Left ventricle myocardium inferior (tissue), 1 donor: Measurements from ENCODE around the gene TSSC4. TPM values are rescaled to one million over a fixed set of nuclear protein-coding genes. Genes with fewer than 3 reads are reported as not detected.

Experiments
- DNase-seq: peaks from one replicate; pipeline ENCODE4 v3.0.0-alpha.2; 2020
- H3K27ac ChIP-seq: fragments of 200-600 bp; replicated peaks from 2 replicates; pipeline ENCODE4 v1.8.0; 2021
- H3K27me3 ChIP-seq: fragments of 200-600 bp; 2 replicates; pipeline ENCODE4 v1.8.0; 2021; ENCODE audit warnings: low read depth
- H3K36me3 ChIP-seq: fragments of 200-600 bp; 2 replicates; pipeline ENCODE4 v1.8.0; 2021
- H3K4me1 ChIP-seq: fragments of 200-600 bp; 2 replicates; pipeline ENCODE4 v1.8.0; 2021
- H3K4me3 ChIP-seq: fragments of 200-600 bp; 2 replicates; pipeline ENCODE4 v1.8.0; 2021; ENCODE audit warnings: mild to moderate bottlenecking, moderate library complexity
- H3K9me3 ChIP-seq: fragments of 200-600 bp; replicated peaks from 2 replicates; pipeline ENCODE4 v1.8.0; 2021
- CTCF ChIP-seq: fragments of 200-600 bp; IDR thresholded peaks from 2 replicates; pipeline ENCODE4 v1.8.0; 2021; ENCODE audit warnings: antibody characterized with exemption, mild to moderate bottlenecking, borderline replicate concordance
- intact Hi-C: fragments of 100-400 bp; cut with micrococcal nuclease; formaldehyde crosslinking; loops from one replicate; pipeline ENCODE4 v1.11.0; 2022
- total RNA-seq: library from RNA; stranded (reverse); fragmentation: NEBNext Ultra II Directional; extraction: Animal tissue kit (Norgen Biotek cat#: 25700); gene quantifications from one replicate; pipeline ENCODE4 v1.2.1, GENCODE V29; 2021
- donor health status: DM: no; HTN: yes; CAD: no; lungs with severe emphysema.

The TSSC4 gene
- total RNA-seq, 1 donor from 2014 or later: 31.7 TPM

- no peak overlapping the region for H3K27ac ChIP-seq
Observed at GRCh38 chr11:2419638-2420501, 19.3 kb downstream of the TSSC4 start.

DNA sequence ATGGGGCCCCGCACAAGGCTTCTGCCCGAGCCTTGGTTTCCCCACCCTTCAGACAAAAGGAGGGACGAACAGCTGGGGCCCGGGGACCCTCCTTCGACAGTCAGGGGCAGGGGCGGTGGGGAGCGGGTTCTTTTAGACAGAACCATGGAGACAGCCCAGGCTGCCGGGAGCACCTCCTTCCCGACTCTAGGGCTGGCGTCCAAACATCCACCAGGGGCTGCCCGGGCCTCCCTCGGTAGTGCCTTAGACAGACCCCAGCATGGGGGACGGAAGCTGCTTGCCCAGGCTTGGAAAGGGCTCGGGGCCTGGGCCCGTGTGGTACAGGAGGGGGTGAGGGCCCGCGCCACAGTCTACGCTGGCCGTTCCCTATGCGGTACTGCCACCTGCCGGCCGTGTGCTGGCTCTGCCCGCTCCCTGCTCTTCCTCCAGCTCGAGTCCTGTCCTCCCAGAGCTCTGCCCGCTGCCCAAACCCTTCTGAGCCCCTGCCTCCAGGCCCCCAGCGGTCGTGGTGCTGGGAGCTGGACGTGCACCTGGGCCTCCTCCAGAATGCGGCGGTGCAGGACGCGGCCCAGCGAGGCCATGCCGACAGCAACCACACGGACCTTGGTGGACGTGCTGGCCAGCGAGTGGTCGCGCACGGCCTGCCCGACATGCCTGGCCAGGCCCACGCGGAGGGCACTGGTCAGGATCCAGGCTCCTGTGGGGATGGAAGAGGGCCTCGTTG is 20.1 kb downstream of the TSSC4 start:
- H3K4me1 ChIP-seq: peaks cover 13% of the 10 kb centered on the region
- peak; percentile 69 for DNase-seq
- H3K27me3 ChIP-seq: peaks cover 34% of the 10 kb centered on the region
- intact Hi-C loops: loop anchor here (5.0 to 10.0 kb wide), 2 partner anchors 113 to 464 kb away; partner anchors contain the start of gene CDKN1C
- H3K36me3 ChIP-seq: no peaks in the 10 kb centered on the region
- H3K27ac ChIP-seq: no peak overlapping the region
- TF ChIP-seq CTCF: peak; percentile 95
- peak overlapping the region; percentile 33 for H3K4me3 ChIP-seq
- H3K9me3 ChIP-seq: no peaks in the 10 kb centered on the region

More at GRCh38 chr11:2419638-2420501, 19.3 kb downstream of the TSSC4 start:
- Histone ChIP-seq H3K4me3 (no peak overlapping the region), H3K27me3 (peaks cover 32% of the 10 kb centered on the region), H3K36me3 (no peaks in the 10 kb centered on the region), H3K9me3 (no peaks in the 10 kb centered on the region), H3K4me1 (peaks cover 13% of the 10 kb centered on the region)
- peak; percentile 85 for TF ChIP-seq CTCF
- intact Hi-C loops: loop anchor here (5.0 to 10.0 kb wide), 3 partner anchors 113 to 465 kb away; partner anchors contain the start of gene CDKN1C
- DNase-seq: peak; percentile 77

- DNase-seq: no peak
- H3K36me3 ChIP-seq: no peaks in the 10 kb centered on the region
- H3K27ac ChIP-seq: no peak overlapping the region
- TF ChIP-seq CTCF: no peak
- H3K27me3 ChIP-seq: peaks cover 37% of the 10 kb centered on the region
- H3K4me3 ChIP-seq: no peak overlapping the region
- H3K4me1 ChIP-seq: peaks cover 13% of the 10 kb centered on the region
- H3K9me3 ChIP-seq: no peaks in the 10 kb centered on the region
- intact Hi-C loops: loop anchor here (5.0 to 10.0 kb wide), 2 partner anchors 114 to 463 kb away; partner anchors contain the start of gene CDKN1C
Observed at GRCh38 chr11:2421226-2421994, 20.9 kb downstream of the TSSC4 start.

- no peak overlapping the region for H3K27ac ChIP-seq
- H3K36me3 ChIP-seq: no peaks in the 10 kb centered on the region
- H3K27me3 ChIP-seq: peaks cover 37% of the 10 kb centered on the region
- H3K4me3 ChIP-seq: no peak overlapping the region
- TF ChIP-seq CTCF: no peak
- peaks cover 13% of the 10 kb centered on the region for H3K4me1 ChIP-seq
- intact Hi-C loops: loop anchor here (5.0 to 10.0 kb wide), 2 partner anchors 115 to 463 kb away; partner anchors contain the start of gene CDKN1C
- no peaks in the 10 kb centered on the region for H3K9me3 ChIP-seq
- DNase-seq: no peak
Observed at GRCh38 chr11:2421996-2422395, 21.4 kb downstream of the TSSC4 start.
